Adipose tissue (tissue), 3 donors: ENCODE results near the gene IGFBPL1. TPM values are rescaled to one million over a fixed set of nuclear protein-coding genes. Genes with fewer than 3 reads are reported as not detected.

Source experiments
- H3K27ac ChIP-seq: one replicate; pipeline ENCODE4 v1.5.1; 2013; ENCODE audit warnings: low read depth, low read length
- WGBS, 3 donors: extraction: QIAGEN DNeasy Blood & Tissue Kit; methylation state at CpG; one replicate each; pipeline ENCODE4 v1.1.7; 2013; 5-methylcytosine and 5-hydroxymethylcytosine counted together
- polyA plus RNA-seq, 3 donors: library from polyadenylated mRNA; stranded (reverse); fragments of 200-250 nt; gene quantifications; one replicate each; pipeline ENCODE4 v1.2.3, GENCODE V29; 2013
- donor health status: healthy with polysubstance abuse.
- donor health status: Bipolar disorder and iron deficiency.
- donor health status: healthy.

IGFBPL1 gene
- polyA plus RNA-seq, 3 donors, result 0.13 to 0.30 TPM; not detected in 1

- no peak overlapping the region for H3K27ac ChIP-seq
- WGBS, 3 donors, result 74 to 85% (median 77%) methylated on average over 3 of the region's 3 CpGs
Measured at GRCh38 chr9:38434853-38435252, 10.6 kb upstream of the IGFBPL1 start.

GRCh38 chr9:38434365-38434764, 10.1 kb upstream of the IGFBPL1 start:
- H3K27ac ChIP-seq, result no peak overlapping the region

GRCh38 chr9:38432922-38433510, 8.8 kb upstream of the IGFBPL1 start:
- no peak overlapping the region for H3K27ac ChIP-seq
- 16 to 52% (median 25%) methylated on average over 3 of the region's 3 CpGs for WGBS, 3 donors

More at GRCh38 chr9:38434365-38434764, 10.1 kb upstream of the IGFBPL1 start:
- WGBS, 3 donors, result 53 to 64% (median 63%) methylated on average over 3 of the region's 3 CpGs

- no peak overlapping the region for H3K27ac ChIP-seq
- WGBS, 3 donors, result 27 to 66% (median 37%) methylated on average over 4 of the region's 4 CpGs
Measured at GRCh38 chr9:38431116-38431515, 6.9 kb upstream of the IGFBPL1 start.

GRCh38 chr9:38428062-38428461, 3.8 kb upstream of the IGFBPL1 start:
- 76 to 88% (median 83%) methylated on average over 1 of the region's 1 CpG for WGBS, 3 donors
- H3K27ac ChIP-seq, result no peak overlapping the region

- H3K27ac ChIP-seq, result no peak overlapping the region
- WGBS, 3 donors, result 73 to 78% (median 76%) methylated on average over 4 of the region's 4 CpGs
Measured at GRCh38 chr9:38424918-38425317, 664 bp upstream of the IGFBPL1 start.

GRCh38 chr9:38423273-38423972, 831 bp downstream of the IGFBPL1 start:
- 32 to 39% (median 35%) methylated on average over 15 of the region's 15 CpGs for WGBS, 3 donors
- H3K27ac ChIP-seq, result no peak overlapping the region

GRCh38 chr9:38422555-38423260, 1.5 kb downstream of the IGFBPL1 start:
- 76 to 78% (median 78%) methylated on average over 7 of the region's 7 CpGs for WGBS, 3 donors

GRCh38 chr9:38421498-38422211, 2.6 kb downstream of the IGFBPL1 start:
- WGBS, 3 donors, result 59 to 61% (median 59%) methylated on average over 9 of the region's 9 CpGs
- no peak overlapping the region for H3K27ac ChIP-seq

More at GRCh38 chr9:38422555-38423260, 1.5 kb downstream of the IGFBPL1 start:
- no peak overlapping the region for H3K27ac ChIP-seq

GRCh38 chr9:38419181-38419580, 5.1 kb downstream of the IGFBPL1 start:
- 64 to 78% (median 76%) methylated on average over 5 of the region's 5 CpGs for WGBS, 3 donors
- no peak overlapping the region for H3K27ac ChIP-seq

GRCh38 chr9:38418366-38418765, 5.9 kb downstream of the IGFBPL1 start:
- 74 to 94% (median 79%) methylated on average over 1 of the region's 1 CpG for WGBS, 3 donors
- H3K27ac ChIP-seq, result no peak overlapping the region

GRCh38 chr9:38417003-38417945, 7.0 kb downstream of the IGFBPL1 start:
- H3K27ac ChIP-seq, result no peak overlapping the region
- 63 to 66% (median 66%) methylated on average over 8 of the region's 8 CpGs for WGBS, 3 donors

GRCh38 chr9:38416461-38416860, 7.8 kb downstream of the IGFBPL1 start:
- WGBS, 3 donors, result 71 to 74% (median 72%) methylated on average over 4 of the region's 4 CpGs
- H3K27ac ChIP-seq, result no peak overlapping the region

GRCh38 chr9:38415856-38416255, 8.4 kb downstream of the IGFBPL1 start:
- 87 to 91% (median 89%) methylated on average over 8 of the region's 8 CpGs for WGBS, 3 donors
- H3K27ac ChIP-seq, result no peak overlapping the region

GRCh38 chr9:38414040-38414723, 10.1 kb downstream of the IGFBPL1 start:
- 49 to 53% (median 51%) methylated on average over 22 to 24 of the region's 24 CpGs for WGBS, 3 donors
- no peak overlapping the region for H3K27ac ChIP-seq

GRCh38 chr9:38413283-38413682, 11.0 kb downstream of the IGFBPL1 start:
- H3K27ac ChIP-seq, result no peak overlapping the region
- 68 to 84% (median 75%) methylated on average over 7 of the region's 7 CpGs for WGBS, 3 donors

- no peak overlapping the region for H3K27ac ChIP-seq
- WGBS, 3 donors, result 68 to 77% (median 76%) methylated on average over 6 of the region's 6 CpGs
Measured at GRCh38 chr9:38412751-38413150, 11.5 kb downstream of the IGFBPL1 start.
